ENCODE measurements around the gene ARHGAP40. TPM values are rescaled to one million over a fixed set of nuclear protein-coding genes. Genes with fewer than 3 reads are reported as not detected.

ARHGAP40 gene
- total RNA-seq, 2 experiments from 2014 or later: not detected

GRCh38 chr20:38602185-38602581 lies 574 bp downstream of the ARHGAP40 start:
- Mint-ChIP-seq H3K4me3 (no peak overlapping the region), H3K27me3 (peaks cover 72% of the 10 kb centered on the region), H3K9me3 (no peaks in the 10 kb centered on the region), H3K4me1 (ENCODE audit: low read depth) (peaks cover 6% of the 10 kb centered on the region), H3K27ac (no peak overlapping the region), H3K36me3 (ENCODE audit: low read depth) (no peaks in the 10 kb centered on the region)
- Histone ChIP-seq H3K9me3 (ENCODE audit: control insufficient read depth in 1 of 2, insufficient read depth in 1 of 2, low read length in 2 of 2) (no peaks in the 10 kb centered on the region), H3K27me3 (ENCODE audit: control insufficient read depth in 1 of 2, insufficient read depth in 2 of 2, low read length in 2 of 2) (peaks cover 35 to 49% of the 10 kb centered on the region in 2 experiments), H3K4me1 (ENCODE audit: insufficient read depth, low read length) (peaks cover 11% of the 10 kb centered on the region), H3K4me3 (ENCODE audit: low read length) (no peak overlapping the region), H3K36me3 (ENCODE audit: insufficient read depth, low read length) (no peaks in the 10 kb centered on the region), H3K27ac (ENCODE audit: low read depth in 1 of 2, low read length in 2 of 2) (no peak overlapping the region)
- POLR2A ChIA-PET: no interaction called here
- no peak for TF ChIP-seq CTCF (IDR thresholded peaks at IDR 0.05)
- ATAC-seq (ENCODE audit: poor library complexity) (no peak), DNase-seq (no peak)
- intact Hi-C loops (cut with DNase I, micrococcal nuclease): no loop called here
- CTCF ChIA-PET: no interaction called here

GRCh38 chr20:38603286-38603685 lies 1.7 kb downstream of the ARHGAP40 start:
- Mint-ChIP-seq H3K4me3 (no peak overlapping the region), H3K36me3 (ENCODE audit: low read depth) (no peaks in the 10 kb centered on the region), H3K9me3 (no peaks in the 10 kb centered on the region), H3K27me3 (peaks cover 76% of the 10 kb centered on the region), H3K27ac (no peak overlapping the region), H3K4me1 (ENCODE audit: low read depth) (peaks cover 6% of the 10 kb centered on the region)
- intact Hi-C loops (cut with DNase I, micrococcal nuclease): no loop called here
- Histone ChIP-seq H3K36me3 (ENCODE audit: insufficient read depth, low read length) (no peaks in the 10 kb centered on the region), H3K9me3 (ENCODE audit: control insufficient read depth in 1 of 2, insufficient read depth in 1 of 2, low read length in 2 of 2) (no peaks in the 10 kb centered on the region), H3K27me3 (ENCODE audit: control insufficient read depth in 1 of 2, insufficient read depth in 2 of 2, low read length in 2 of 2) (peaks cover 35 to 49% of the 10 kb centered on the region in 2 experiments), H3K4me3 (ENCODE audit: low read length) (no peak overlapping the region), H3K4me1 (ENCODE audit: insufficient read depth, low read length) (peaks cover 11% of the 10 kb centered on the region), H3K27ac (ENCODE audit: low read depth in 1 of 2, low read length in 2 of 2) (no peak overlapping the region)
- CTCF ChIA-PET: no interaction called here
- ATAC-seq (ENCODE audit: poor library complexity) (no peak), DNase-seq (no peak)
- POLR2A ChIA-PET: no interaction called here
- no peak for TF ChIP-seq CTCF (IDR thresholded peaks at IDR 0.05)

- peaks cover 35 to 49% of the 10 kb centered on the region in 2 experiments for H3K27me3 ChIP-seq (ENCODE audit: control insufficient read depth in 1 of 2, insufficient read depth in 2 of 2, low read length in 2 of 2)
- no peak overlapping the region for H3K4me3 ChIP-seq (ENCODE audit: low read length)
- ChIA-PET CTCF (interaction anchor here (0.7 kb wide), 1 partner anchor 420 kb away, joined by 3 read pairs; no protein-coding TSS in a partner anchor), POLR2A (no interaction called here)
- H3K4me1 Mint-ChIP-seq (ENCODE audit: low read depth): peaks cover 6% of the 10 kb centered on the region
- intact Hi-C loops (cut with DNase I, micrococcal nuclease): no loop called here
- no peaks in the 10 kb centered on the region for H3K36me3 Mint-ChIP-seq (ENCODE audit: low read depth)
- peaks cover 82% of the 10 kb centered on the region for H3K27me3 Mint-ChIP-seq
- H3K27ac ChIP-seq (ENCODE audit: low read depth in 1 of 2, low read length in 2 of 2): no peak overlapping the region
- no peaks in the 10 kb centered on the region for H3K9me3 ChIP-seq (ENCODE audit: control insufficient read depth in 1 of 2, insufficient read depth in 1 of 2, low read length in 2 of 2)
- no peaks in the 10 kb centered on the region for H3K9me3 Mint-ChIP-seq
- TF ChIP-seq CTCF (IDR thresholded peaks at IDR 0.05): no peak
- no peaks in the 10 kb centered on the region for H3K36me3 ChIP-seq (ENCODE audit: insufficient read depth, low read length)
- no peak overlapping the region for H3K4me3 Mint-ChIP-seq
- DNase-seq: no peak
- no peak overlapping the region for H3K27ac Mint-ChIP-seq
- no peak for ATAC-seq (ENCODE audit: poor library complexity)
- peaks cover 11% of the 10 kb centered on the region for H3K4me1 ChIP-seq (ENCODE audit: insufficient read depth, low read length)
Observed at GRCh38 chr20:38604873-38605303, 3.3 kb downstream of the ARHGAP40 start.

All from CD4-positive, alpha-beta T cell (primary cell).